Endometrium (tissue), 2 donors: ENCODE measurements around the gene LYSMD4.

Experiments
- FAIRE-seq: peaks from 2 replicates; lab custom pipeline; 2012; peaks lifted over from hg19 to GRCh38; lab: Jason Lieb, UNC
- donor health status: control.
- donor health status: control.

The LYSMD4 gene

GRCh38 chr15:99706557-99707303, 26.5 kb downstream of the LYSMD4 start:
- FAIRE-seq = no peak

GRCh38 chr15:99704444-99704838, 28.8 kb downstream of the LYSMD4 start:
- FAIRE-seq = no peak

- peak; percentile 95 for FAIRE-seq
Observed at GRCh38 chr15:99703603-99704443, 29.4 kb downstream of the LYSMD4 start.

- no peak for FAIRE-seq
Observed at GRCh38 chr15:99702895-99703602, 30.2 kb downstream of the LYSMD4 start.

GRCh38 chr15:99696096-99696495, 37.1 kb downstream of the LYSMD4 start:
- no peak for FAIRE-seq

GRCh38 chr15:99692825-99693224, 40.4 kb downstream of the LYSMD4 start:
- no peak for FAIRE-seq

- no peak for FAIRE-seq
Observed at GRCh38 chr15:99686290-99686689, 46.9 kb downstream of the LYSMD4 start.

- no peak for FAIRE-seq
Observed at GRCh38 chr15:99683000-99683670, 50.1 kb downstream of the LYSMD4 start.

GRCh38 chr15:99682455-99682854, 50.8 kb downstream of the LYSMD4 start:
- no peak for FAIRE-seq

GRCh38 chr15:99681990-99682389, 51.2 kb downstream of the LYSMD4 start:
- FAIRE-seq = no peak

GRCh38 chr15:99680276-99680675, 53.0 kb downstream of the LYSMD4 start:
- FAIRE-seq = no peak

- peak; percentile 8 for FAIRE-seq
Observed at GRCh38 chr15:99677540-99678134, 55.6 kb downstream of the LYSMD4 start.
